Measurements from ENCODE around the gene TMSB4X.
A peak's percentile ranks its signal among the peaks of the same experiment; 100 is the strongest.
"Not testable (repeated sequence)": the region's sequence is repeated elsewhere in the genome, so short reads cannot be mapped to it uniquely, and the experiment has no call there.

Gene TMSB4X

GRCh38 chrX:12974796-12975669 is at the start of gene TMSB4X:
Gene TMSB4X (plus strand): TSS chrX:12975110.
- peak; percentile 89 for DNase-seq (ENCODE audit: low read depth)

DNA sequence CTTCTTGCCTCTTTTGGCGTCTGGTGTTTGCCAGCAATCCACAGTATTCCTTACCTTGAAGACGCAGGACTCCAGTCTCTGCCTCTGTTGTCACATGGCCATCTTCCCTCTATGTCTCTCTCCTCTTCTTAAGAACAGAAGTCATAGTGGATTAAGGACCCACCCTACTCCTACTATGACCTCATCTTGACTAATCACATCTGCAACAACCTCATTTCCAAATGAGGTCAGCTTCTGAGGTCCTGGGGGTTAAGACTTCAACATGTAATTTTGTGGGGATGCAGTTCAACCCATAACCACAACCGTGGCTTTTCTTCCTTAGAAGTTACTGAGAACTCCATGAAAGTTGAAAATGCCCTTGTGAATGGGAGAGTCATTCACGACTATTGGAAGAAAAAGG is 45.2 kb upstream of the TMSB4X start:
- DNase-seq (ENCODE audit: low read depth), result no peak

- no peak for DNase-seq (ENCODE audit: low read depth)
Observed at GRCh38 chrX:12930150-12930549, 44.8 kb upstream of the TMSB4X start.

DNA sequence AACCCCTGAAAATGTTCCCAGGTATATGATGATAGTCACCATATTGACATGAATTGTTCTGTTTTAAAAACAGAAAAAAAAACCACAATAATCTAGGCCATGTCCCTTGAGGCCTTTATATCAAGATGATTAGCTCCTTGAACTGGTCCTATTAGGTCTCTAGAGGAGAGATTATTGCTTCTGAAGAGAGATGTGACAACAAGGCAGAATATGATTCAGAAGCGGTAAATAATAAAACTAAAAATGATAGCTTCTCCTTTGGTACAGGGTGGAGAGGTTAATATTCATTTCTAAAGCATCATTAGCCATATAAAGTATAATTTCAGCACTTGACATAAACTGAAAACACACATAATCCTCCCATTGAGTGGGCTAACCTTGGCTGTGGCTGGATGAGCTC is 42.7 kb upstream of the TMSB4X start:
- DNase-seq (ENCODE audit: low read depth), result no peak

- no peak for DNase-seq (ENCODE audit: low read depth)
Observed at GRCh38 chrX:12934850-12935249, 40.1 kb upstream of the TMSB4X start.

DNA sequence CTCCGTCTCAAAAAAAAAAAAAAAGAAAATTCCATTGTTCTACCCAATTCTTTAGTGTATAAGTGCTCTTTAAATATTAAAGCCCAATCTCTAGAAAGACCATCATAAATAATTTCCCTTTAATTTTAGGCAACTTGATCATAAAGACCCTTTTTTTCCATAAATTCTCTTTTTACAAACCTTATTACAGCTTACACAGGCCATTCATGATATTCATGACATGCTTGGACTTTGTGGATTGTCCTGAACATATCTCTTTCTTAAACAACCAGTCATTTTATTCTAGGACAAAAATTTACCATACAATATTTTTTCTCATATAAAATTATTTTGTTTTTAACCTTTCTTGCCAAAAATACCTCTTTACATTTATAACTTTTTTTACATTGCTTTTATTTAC is 38.0 kb upstream of the TMSB4X start:
- DNase-seq (ENCODE audit: low read depth), result no peak

DNA sequence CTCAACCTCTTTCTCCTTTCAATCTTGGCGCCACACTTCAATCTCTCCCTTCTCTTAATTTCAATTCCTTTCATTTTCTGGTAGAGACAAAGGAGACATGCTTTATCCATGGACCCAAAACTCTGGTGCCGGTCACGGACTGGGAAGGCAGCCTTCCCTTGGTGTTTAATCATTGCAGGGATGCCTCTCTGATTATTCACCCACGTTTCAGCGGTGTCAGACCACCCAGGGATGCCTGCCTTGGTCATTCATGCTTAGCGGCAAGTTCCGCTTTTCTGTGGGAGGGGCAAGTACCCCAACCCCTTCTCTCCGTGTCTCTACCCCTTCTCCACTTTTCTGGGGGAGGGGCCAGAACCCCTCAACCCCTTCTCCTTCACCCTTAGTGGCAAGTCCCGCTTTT is 34.4 kb upstream of the TMSB4X start:
- not testable (repeated sequence) for DNase-seq (ENCODE audit: low read depth)

DNA sequence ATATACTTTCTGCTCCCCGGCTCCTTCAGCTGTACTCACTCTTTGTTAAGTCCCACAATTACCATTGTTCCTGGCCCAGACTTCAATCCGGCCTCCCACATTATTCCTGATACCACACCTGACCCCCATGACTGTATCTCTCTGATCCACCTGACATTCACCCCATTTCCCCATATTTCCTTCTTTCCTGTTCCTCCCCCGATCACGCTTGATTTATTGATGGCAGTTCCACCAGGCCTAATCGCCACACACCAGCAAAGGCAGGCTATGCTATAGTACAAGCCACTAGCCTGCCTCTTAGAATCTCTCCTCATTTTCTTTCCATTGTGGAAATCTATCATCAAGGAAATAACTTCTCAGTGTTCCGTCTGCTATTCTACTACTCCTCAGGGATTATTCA is 31.3 kb upstream of the TMSB4X start:
- not testable (repeated sequence) for DNase-seq (ENCODE audit: low read depth)

- not testable (repeated sequence) for DNase-seq (ENCODE audit: low read depth)
Observed at GRCh38 chrX:12944452-12944851, 30.5 kb upstream of the TMSB4X start.

GRCh38 chrX:12945494-12945893 is 29.4 kb upstream of the TMSB4X start:
- DNase-seq (ENCODE audit: low read depth), result no peak

DNA sequence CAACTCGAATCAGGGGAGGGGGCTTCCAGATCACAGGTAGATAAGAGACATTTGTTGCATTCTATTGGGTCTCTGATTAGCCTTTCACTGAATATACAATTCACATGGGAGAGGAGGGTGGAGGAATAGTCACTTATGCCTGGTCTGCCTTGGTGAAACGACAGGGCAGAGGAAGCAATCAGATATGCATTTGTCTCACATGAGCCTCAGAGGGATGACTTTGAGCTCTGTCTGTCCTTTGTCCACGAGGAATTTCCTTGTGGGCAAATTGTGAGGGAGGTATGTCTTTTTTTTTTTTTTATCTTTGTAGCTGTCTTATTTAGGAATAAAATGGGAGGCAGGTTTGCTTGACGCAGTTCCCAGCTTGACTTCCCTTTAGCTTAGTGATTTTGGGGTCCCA is 28.5 kb upstream of the TMSB4X start:
- DNase-seq (ENCODE audit: low read depth), result no peak

DNA sequence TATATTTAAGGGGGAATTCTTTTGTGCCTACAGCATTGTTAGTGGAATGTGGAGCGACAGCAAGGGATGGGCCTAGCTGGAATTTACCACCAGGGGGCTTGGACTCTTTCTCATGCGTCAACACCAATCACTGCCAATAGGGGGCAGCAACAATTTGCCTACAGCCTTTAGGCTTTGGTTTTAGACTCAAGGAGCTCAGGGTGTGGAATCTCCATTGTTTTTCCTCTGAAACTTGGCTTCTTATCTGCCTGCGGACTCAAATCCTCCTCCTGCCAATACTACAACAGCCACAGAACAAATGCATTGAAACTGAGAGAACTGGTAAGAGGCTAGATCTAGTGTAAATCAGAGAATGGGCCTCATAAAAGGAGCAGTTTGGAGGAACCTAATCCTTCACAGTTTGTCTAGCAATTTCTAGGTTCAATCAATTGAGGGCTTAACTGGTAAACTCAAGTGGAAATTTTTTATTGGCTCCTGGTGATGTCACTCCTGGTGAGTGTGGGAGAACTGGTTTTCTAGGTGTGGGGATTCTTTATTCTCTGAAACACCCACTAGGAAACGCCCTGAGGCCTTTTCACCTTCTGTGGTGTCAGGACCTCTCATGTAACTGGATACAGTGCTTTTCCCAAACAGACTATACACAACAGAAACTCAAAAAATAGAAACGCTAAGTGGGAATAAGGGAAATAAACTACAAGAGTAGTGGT is 27.9 kb upstream of the TMSB4X start:
- DNase-seq (ENCODE audit: low read depth), result peak; percentile 61

DNA sequence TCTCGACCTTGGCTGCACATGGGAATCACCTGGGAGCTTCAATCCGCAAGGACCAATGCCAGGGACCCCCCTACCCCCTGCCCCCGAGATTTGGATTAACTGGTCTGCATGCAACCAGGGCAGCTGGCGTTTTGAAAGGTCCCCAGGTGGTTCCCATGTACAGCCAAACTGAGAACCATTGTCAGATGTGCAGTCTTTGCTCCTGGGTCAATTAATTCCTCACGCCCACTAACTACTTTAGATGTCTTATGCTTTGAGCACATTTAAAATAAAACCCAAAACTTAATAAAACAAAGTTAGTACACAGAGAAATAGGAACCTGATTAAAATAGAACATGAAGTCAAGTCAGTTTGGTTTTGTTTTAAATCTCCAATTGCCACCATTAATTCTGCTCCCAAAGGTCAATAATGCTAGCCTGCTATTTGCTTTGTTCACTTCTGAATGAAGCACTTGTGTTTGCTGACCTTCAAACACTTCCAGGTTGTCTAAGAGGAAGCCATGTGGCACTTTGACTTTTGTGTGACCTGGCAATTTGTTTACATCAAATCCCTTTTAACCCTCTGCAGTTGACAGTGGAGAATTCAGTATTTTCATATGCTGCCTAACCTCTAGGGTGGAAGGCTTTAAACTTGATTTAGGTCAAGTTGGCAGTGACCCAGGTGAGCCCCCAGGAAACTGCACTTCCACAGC is 27.2 kb upstream of the TMSB4X start:
- DNase-seq (ENCODE audit: low read depth), result no peak

DNA sequence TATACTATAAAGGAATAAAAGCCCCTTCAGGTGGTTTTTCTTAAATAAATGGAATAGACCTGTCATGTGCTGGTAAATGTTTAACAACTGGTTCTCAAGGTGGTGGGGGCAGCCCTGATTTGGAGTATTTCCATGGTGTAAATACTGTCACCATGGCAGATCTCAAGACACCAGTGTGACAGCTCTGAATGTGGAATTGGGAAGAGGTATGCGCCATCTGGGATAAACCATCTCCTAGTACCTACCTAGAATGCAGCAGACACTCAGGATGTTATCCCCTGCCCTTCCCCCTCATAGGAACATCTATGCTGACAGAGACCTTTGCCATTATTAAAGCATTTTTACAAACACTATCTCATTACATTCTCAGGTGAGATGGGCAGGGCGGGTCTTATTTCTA is 26.4 kb upstream of the TMSB4X start:
- no peak for DNase-seq (ENCODE audit: low read depth)

- peak; percentile 52 for DNase-seq (ENCODE audit: low read depth)
Observed at GRCh38 chrX:12949205-12949926, 25.5 kb upstream of the TMSB4X start.

DNA sequence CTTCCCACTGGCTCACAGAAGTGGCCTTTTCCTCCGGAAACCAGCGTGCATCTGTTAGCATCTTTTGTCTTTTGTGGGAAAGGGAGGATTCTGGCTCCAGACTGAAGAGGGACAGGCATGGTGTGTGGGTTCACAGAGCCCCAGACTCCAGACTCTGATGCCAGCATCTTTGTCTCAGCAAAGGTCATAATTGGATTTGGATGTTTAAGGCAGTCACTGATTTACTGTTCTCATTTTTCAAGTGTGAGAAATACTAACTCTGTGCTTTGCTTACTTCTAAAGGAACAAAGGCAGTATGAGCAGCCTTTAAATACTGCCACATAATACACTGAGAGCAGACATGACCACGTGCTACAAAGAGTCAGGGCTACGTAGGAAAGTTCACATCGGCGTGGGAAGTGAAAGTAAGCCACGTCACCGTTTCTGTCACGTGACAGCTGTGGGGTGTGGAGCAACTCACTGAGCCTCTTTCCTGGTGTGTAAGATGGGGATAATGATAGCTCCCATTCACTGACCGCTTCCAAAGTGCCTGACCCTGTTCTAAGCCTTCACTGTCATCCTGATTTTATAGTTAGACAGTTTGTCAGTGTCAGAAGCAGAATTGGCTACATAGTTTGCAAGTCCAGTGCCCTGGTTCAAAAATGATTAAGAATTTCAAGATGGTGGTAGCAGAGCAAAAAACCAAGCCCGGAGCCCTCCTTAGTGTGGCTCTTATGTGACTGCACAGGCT is 24.8 kb upstream of the TMSB4X start:
- DNase-seq (ENCODE audit: low read depth), result peak; percentile 82

DNA sequence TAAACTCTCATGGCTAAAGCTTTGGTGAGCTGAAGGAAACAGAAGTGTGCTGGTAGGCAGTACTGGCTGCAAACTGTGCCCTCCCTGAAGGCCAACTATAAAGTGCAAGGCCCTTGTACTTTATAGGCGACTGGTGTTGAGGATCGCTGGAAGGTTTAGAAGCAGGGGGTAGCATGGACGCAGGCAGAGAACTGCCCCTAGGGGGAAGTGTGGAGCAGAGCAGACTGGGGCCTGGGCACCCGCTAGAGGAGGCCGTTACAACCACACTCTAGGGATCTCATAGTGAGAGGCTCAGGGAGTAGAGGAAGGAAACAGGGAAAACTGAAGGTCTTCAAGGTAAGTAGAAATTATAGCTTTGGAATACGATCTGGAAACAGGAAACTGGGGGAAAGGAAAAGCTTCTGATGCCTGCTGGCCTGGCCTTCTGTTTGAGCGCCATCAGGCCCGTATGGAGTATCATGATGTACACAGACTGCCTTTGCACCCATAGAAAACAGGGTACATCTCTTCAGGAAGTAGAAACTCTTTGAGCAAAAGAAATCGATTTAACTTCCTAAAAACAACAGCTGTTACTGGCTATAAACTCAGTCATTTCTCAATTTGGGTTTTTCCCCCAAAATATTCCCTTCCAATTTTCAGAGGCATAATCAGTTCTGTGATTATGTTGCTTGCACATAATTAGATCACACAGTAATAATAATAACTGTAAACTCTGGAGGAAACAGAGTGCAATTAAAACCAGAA is 23.9 kb upstream of the TMSB4X start:
- no peak for DNase-seq (ENCODE audit: low read depth)

GRCh38 chrX:12951595-12951975 is 23.3 kb upstream of the TMSB4X start:
- no peak for DNase-seq (ENCODE audit: low read depth)

DNA sequence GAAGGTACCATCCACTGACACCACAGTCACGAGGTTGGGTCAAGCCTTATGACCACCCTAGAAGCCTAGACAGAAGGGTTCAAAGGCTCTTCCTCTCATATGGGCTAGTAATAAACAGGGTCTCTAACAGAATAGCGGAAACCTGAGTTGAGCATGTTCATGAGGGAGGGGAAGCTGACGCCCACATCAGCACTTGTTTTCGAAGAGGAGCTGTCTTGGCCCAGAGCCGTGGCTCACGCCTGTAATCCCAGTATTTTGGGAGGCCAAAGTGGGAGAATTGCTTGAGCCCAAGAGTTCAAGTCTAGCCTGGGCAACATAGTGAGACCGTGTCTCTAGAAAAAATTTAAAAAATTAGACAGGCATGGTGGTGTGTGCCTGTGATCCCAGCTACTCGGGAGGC is 21.5 kb upstream of the TMSB4X start:
- no peak for DNase-seq (ENCODE audit: low read depth)

- DNase-seq (ENCODE audit: low read depth), result no peak
Observed at GRCh38 chrX:12954376-12954775, 20.5 kb upstream of the TMSB4X start.

- no peak for DNase-seq (ENCODE audit: low read depth)
Observed at GRCh38 chrX:12954981-12955380, 19.9 kb upstream of the TMSB4X start.
